SH-SY5Y (cell line): Measurements from ENCODE around the gene MIGA2.

Experiments
- GATA2 ChIP-seq: IDR thresholded peaks from 2 replicates; pipeline ENCODE4 v1.6.1; 2011; ENCODE audit warnings: mild to moderate bottlenecking, low read depth, low read length
- GATA3 ChIP-seq: IDR thresholded peaks from 2 replicates; pipeline ENCODE4 v1.6.1; 2011; ENCODE audit warnings: low read depth, mild to moderate bottlenecking, low read length, moderate library complexity

- no peak for TF ChIP-seq GATA2
- no peak for TF ChIP-seq GATA3
Measured at GRCh38 chr9:129011170-129011569, 25.3 kb upstream of the MIGA2 start.
